GM06990 (cell line): ENCODE measurements around the gene DCHS2.

Experiments used
- DNase-seq: peaks from one replicate; pipeline ENCODE4 v3.0.0-alpha.2; 2011; ENCODE audit not compliant: insufficient read length; ENCODE audit errors: extremely low read depth
- H3K27me3 ChIP-seq: replicated peaks from 2 replicates; pipeline ENCODE4 v1.6.0; 2011; ENCODE audit warnings: low read length; ENCODE audit not compliant: control insufficient read depth, insufficient read depth
- H3K36me3 ChIP-seq: 2 replicates; pipeline ENCODE4 v1.5.1; 2011; ENCODE audit warnings: low read length; ENCODE audit not compliant: control insufficient read depth, insufficient read depth
- H3K4me3 ChIP-seq: replicated peaks from 2 replicates; pipeline ENCODE4 v1.5.1; 2011; ENCODE audit warnings: low read depth, mild to moderate bottlenecking, control low read depth, low read length
- CTCF ChIP-seq: IDR thresholded peaks from 2 replicates; pipeline ENCODE4 v1.5.1; 2011; ENCODE audit warnings: low read length, control low read depth, mild to moderate bottlenecking, inconsistent platforms; ENCODE audit not compliant: insufficient read depth, poor library complexity, severe bottlenecking

The DCHS2 gene

DNA sequence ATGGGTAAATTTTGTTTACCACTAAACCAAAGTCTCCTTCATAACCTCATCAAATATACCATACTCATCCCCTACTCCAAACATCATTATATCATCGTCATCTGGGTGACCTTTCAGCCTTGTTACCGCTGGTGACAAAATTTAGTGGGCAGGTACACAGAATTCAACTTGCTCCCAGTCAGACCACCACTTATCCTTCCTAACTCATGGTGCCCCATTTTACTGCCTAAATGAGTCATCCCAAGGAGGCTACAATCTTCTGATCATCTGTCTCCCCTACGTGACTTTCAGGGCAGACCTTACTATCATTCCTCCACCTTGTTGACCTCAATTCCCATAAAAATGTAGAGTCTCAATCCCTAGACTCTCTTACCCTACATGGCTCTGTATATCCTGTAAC, 49.6 kb downstream of the DCHS2 start:
- no peaks in the 10 kb centered on the region for H3K36me3 ChIP-seq
- H3K4me3 ChIP-seq, result no peak overlapping the region
- TF ChIP-seq CTCF, result no peak
- no peaks in the 10 kb centered on the region; the same call in 1 of the 2 replicates for H3K27me3 ChIP-seq
- DNase-seq, result no peak

DNA sequence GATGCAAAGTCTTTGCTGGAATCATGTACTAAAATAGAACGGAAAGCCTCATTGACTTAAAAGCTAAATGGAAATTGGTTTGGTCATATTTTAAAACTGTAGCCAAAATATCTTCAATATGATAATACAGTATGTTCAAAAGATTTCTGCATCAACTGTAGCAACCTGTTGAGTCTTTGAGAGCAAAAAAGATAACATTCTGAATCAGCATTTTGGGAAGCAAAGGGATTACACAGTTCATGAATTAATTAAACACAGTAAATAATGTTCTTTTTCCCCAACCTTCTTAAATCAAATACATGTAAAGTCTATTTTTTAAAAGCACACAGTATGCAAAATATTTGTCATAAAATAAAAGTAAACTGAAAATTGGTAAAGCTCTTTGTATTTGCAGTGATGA, 50.5 kb downstream of the DCHS2 start:
- Histone ChIP-seq H3K4me3 (no peak overlapping the region), H3K27me3 (no peaks in the 10 kb centered on the region; the same call in 1 of the 2 replicates), H3K36me3 (no peaks in the 10 kb centered on the region)
- no peak for TF ChIP-seq CTCF
- no peak for DNase-seq

DNA sequence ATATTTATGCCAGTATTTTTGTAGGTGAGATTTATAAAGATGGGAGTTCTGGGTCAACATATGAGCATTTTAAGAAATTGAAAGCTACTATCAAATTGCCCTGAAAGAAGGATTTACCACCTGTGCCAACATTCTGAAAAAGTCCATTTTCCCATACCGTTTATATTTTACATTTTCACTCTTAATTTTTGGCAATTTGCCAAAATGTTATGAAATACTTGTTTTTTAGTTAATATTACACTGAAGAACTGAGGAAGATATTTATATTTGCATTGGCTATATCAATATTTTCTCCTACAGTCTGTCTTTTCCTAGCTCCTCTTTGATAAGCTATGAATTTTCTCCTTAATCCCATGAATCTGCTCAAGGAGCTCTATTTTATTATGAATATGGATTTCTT, 52.4 kb downstream of the DCHS2 start:
- TF ChIP-seq CTCF, result no peak
- no peak for DNase-seq
- H3K36me3 ChIP-seq, result no peaks in the 10 kb centered on the region
- no peaks in the 10 kb centered on the region; the same call in 1 of the 2 replicates for H3K27me3 ChIP-seq
- no peak overlapping the region for H3K4me3 ChIP-seq

GRCh38 chr4:154435895-154436294, 55.7 kb downstream of the DCHS2 start:
- Histone ChIP-seq H3K4me3 (no peak overlapping the region), H3K36me3 (no peaks in the 10 kb centered on the region), H3K27me3 (no peaks in the 10 kb centered on the region)
- TF ChIP-seq CTCF, result no peak
- no peak for DNase-seq

DNA sequence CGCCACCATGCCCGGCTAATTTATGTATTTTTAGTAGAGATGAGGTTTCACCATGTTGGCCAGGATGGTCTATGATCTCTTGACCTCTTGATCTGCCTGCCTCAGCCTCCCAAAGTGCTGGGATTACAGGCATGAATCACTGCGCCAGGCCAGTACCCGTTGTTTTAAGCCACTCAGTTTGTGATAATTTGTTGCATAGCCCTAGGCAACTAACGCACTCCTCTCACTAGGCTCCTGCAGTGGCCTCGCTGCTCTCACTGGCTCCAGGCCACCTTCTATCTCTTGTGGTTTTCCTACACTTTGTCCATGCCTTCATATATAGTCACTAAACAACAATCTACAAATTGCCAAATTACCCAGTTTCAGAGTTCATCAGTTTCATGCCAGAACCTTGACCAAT, 58.1 kb downstream of the DCHS2 start:
- Histone ChIP-seq H3K4me3 (no peak overlapping the region), H3K27me3 (no peaks in the 10 kb centered on the region), H3K36me3 (no peaks in the 10 kb centered on the region)
- no peak for TF ChIP-seq CTCF
- no peak for DNase-seq

DNA sequence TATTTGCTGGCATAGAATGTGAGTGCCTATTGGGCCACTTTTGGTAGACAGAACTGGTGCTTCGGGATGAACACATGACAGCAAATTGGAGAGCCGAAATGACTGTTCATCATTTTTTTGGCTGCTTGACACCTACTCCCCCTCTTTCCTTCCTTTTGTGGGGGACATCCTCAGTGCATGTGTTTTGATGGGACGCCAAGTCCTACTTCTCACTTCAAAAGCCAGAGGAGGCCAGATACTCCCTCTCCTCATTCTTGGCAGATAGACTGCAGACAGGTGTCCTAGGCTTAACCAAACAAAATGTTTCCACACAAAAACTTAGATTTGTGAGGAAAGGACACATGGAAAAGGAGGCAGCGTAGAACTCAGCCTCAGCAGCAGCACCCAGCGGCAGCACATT, 62.4 kb downstream of the DCHS2 start:
- no peaks in the 10 kb centered on the region for H3K36me3 ChIP-seq
- no peak for TF ChIP-seq CTCF
- no peak for DNase-seq
- H3K27me3 ChIP-seq, result no peaks in the 10 kb centered on the region; the same call in 1 of the 2 replicates
- no peak overlapping the region for H3K4me3 ChIP-seq
